Activated CD4-positive, alpha-beta T cell treated with anti-CD3 and anti-CD28 coated beads, Interleukin-2, Interleukin-4, amounts not matched to agents 100 ng/mL and 50 ng/mL, durations not matched to agents 16 hours and 8 hours (primary cell): ENCODE data around the gene REELD1.

ENCODE experiments used
- DNase-seq: peaks from one replicate; pipeline ENCODE4 v3.0.0-alpha.2; 2020; ENCODE audit warnings: low spot score

The REELD1 gene

GRCh38 chr4:146224326-146224966 lies 10.1 kb downstream of the REELD1 start:
- DNase-seq, result no peak

GRCh38 chr4:146229406-146229805 lies 15.1 kb downstream of the REELD1 start:
- no peak for DNase-seq

- DNase-seq, result no peak
Measured at GRCh38 chr4:146232131-146232722, 17.9 kb downstream of the REELD1 start.

- no peak for DNase-seq
Measured at GRCh38 chr4:146235654-146236177, 21.4 kb downstream of the REELD1 start.

GRCh38 chr4:146236216-146236615 lies 21.9 kb downstream of the REELD1 start:
- no peak for DNase-seq

- no peak for DNase-seq
Measured at GRCh38 chr4:146237092-146237491, 22.8 kb downstream of the REELD1 start.

GRCh38 chr4:146238107-146238506 lies 23.8 kb downstream of the REELD1 start:
- DNase-seq, result no peak

- peak; percentile 38 for DNase-seq
Measured at GRCh38 chr4:146243141-146243882, 29.0 kb downstream of the REELD1 start.

GRCh38 chr4:146243883-146244277 lies 29.5 kb downstream of the REELD1 start:
- no peak for DNase-seq

GRCh38 chr4:146244496-146244895 lies 30.2 kb downstream of the REELD1 start:
- no peak for DNase-seq

- DNase-seq, result no peak
Measured at GRCh38 chr4:146245246-146245645, 30.9 kb downstream of the REELD1 start.

GRCh38 chr4:146245850-146246249 lies 31.5 kb downstream of the REELD1 start:
- no peak for DNase-seq

GRCh38 chr4:146246381-146246780 lies 32.0 kb downstream of the REELD1 start:
- no peak for DNase-seq

- no peak for DNase-seq
Measured at GRCh38 chr4:146247356-146247755, 33.0 kb downstream of the REELD1 start.

GRCh38 chr4:146252969-146253611 lies 38.8 kb downstream of the REELD1 start:
- no peak for DNase-seq

- no peak for DNase-seq
Measured at GRCh38 chr4:146255463-146255862, 41.1 kb downstream of the REELD1 start.

- no peak for DNase-seq
Measured at GRCh38 chr4:146255874-146256273, 41.5 kb downstream of the REELD1 start.

- no peak for DNase-seq
Measured at GRCh38 chr4:146256328-146256727, 42.0 kb downstream of the REELD1 start.

- no peak for DNase-seq
Measured at GRCh38 chr4:146257511-146257910, 43.2 kb downstream of the REELD1 start.

- DNase-seq, result no peak
Measured at GRCh38 chr4:146260521-146260920, 46.2 kb downstream of the REELD1 start.

- DNase-seq, result no peak
Measured at GRCh38 chr4:146261041-146261440, 46.7 kb downstream of the REELD1 start.

GRCh38 chr4:146263793-146264192 lies 49.5 kb downstream of the REELD1 start:
- no peak for DNase-seq
